Keratinocyte (primary cell): ENCODE measurements around the gene SPOCK1.

Experiments
- EZH2 ChIP-seq: IDR thresholded peaks from one replicate; pipeline ENCODE4 v1.6.1; 2012; ENCODE audit warnings: inconsistent platforms, mild to moderate bottlenecking, low read length, moderate library complexity
- TF ChIP-seq, protein P1 (sequence below), 3 experiments: IDR thresholded peaks in 1 of 3; conservative IDR thresholded peaks in 1 of 3; optimal IDR thresholded peaks in 1 of 3; 2 replicates in 2 of 3; 3 replicates in 1 of 3; pipeline versions ENCODE3 to v1.5.1; 2011; ENCODE audit warnings: low read length in 3 of 3, mild to moderate bottlenecking in 3 of 3, moderate library complexity in 2 of 3, control low read depth in 1 of 3, inconsistent platforms in 1 of 3; ENCODE audit not compliant: insufficient read depth in 2 of 3; ENCODE audit errors: extremely low read depth in 1 of 3

DNA sequence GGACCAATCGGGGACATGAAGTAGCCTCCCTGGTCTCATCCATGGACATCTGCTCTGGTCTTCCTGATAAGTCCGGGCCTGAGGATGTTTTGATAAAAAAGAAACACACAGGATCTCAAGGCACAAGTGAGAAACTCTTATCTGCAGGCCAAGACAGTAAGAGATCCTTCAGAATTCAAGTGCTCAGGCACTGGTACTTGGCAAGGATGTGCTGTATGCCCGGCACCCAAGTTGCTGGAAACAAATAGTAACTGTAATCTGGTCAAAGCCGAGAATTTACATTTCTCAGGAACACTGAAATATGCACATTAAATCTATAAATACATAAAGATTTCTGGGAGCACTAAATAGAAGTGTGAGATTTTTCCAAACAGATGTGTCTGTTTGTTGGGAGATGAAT is 165.7 kb downstream of the SPOCK1 start:
- TF ChIP-seq, protein P1, sequence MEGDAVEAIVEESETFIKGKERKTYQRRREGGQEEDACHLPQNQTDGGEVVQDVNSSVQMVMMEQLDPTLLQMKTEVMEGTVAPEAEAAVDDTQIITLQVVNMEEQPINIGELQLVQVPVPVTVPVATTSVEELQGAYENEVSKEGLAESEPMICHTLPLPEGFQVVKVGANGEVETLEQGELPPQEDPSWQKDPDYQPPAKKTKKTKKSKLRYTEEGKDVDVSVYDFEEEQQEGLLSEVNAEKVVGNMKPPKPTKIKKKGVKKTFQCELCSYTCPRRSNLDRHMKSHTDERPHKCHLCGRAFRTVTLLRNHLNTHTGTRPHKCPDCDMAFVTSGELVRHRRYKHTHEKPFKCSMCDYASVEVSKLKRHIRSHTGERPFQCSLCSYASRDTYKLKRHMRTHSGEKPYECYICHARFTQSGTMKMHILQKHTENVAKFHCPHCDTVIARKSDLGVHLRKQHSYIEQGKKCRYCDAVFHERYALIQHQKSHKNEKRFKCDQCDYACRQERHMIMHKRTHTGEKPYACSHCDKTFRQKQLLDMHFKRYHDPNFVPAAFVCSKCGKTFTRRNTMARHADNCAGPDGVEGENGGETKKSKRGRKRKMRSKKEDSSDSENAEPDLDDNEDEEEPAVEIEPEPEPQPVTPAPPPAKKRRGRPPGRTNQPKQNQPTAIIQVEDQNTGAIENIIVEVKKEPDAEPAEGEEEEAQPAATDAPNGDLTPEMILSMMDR (optimal IDR thresholded peaks at IDR 0.05 in 1 of 3, IDR thresholded peaks at IDR 0.05 in 1 of 3, conservative IDR thresholded peaks at IDR 0.05 in 1 of 3; ENCODE audit: extremely low read depth in 1 of 3, insufficient read depth in 2 of 3, low read length in 3 of 3) = no peak
- TF ChIP-seq EZH2 = no peak
